Left ventricle myocardium inferior (tissue), 1 donor: Measurements from ENCODE around the gene ORAI1. TPM values are rescaled to one million over a fixed set of nuclear protein-coding genes. Genes with fewer than 3 reads are reported as not detected.
A peak's percentile ranks its signal among the peaks of the same experiment; 100 is the strongest.

Source experiments
- DNase-seq: peaks from one replicate; pipeline ENCODE4 v3.0.0-alpha.2; 2020
- H3K27ac ChIP-seq: fragments of 200-600 bp; replicated peaks from 2 replicates; pipeline ENCODE4 v1.8.0; 2021
- H3K27me3 ChIP-seq: fragments of 200-600 bp; 2 replicates; pipeline ENCODE4 v1.8.0; 2021; ENCODE audit warnings: low read depth
- H3K36me3 ChIP-seq: fragments of 200-600 bp; 2 replicates; pipeline ENCODE4 v1.8.0; 2021
- H3K4me1 ChIP-seq: fragments of 200-600 bp; 2 replicates; pipeline ENCODE4 v1.8.0; 2021
- H3K4me3 ChIP-seq: fragments of 200-600 bp; 2 replicates; pipeline ENCODE4 v1.8.0; 2021; ENCODE audit warnings: mild to moderate bottlenecking, moderate library complexity
- H3K9me3 ChIP-seq: fragments of 200-600 bp; replicated peaks from 2 replicates; pipeline ENCODE4 v1.8.0; 2021
- CTCF ChIP-seq: fragments of 200-600 bp; IDR thresholded peaks from 2 replicates; pipeline ENCODE4 v1.8.0; 2021; ENCODE audit warnings: antibody characterized with exemption, mild to moderate bottlenecking, borderline replicate concordance
- intact Hi-C: fragments of 100-400 bp; cut with micrococcal nuclease; formaldehyde crosslinking; loops from one replicate; pipeline ENCODE4 v1.11.0; 2022
- total RNA-seq: library from RNA; stranded (reverse); fragmentation: NEBNext Ultra II Directional; extraction: Animal tissue kit (Norgen Biotek cat#: 25700); gene quantifications from one replicate; pipeline ENCODE4 v1.2.1, GENCODE V29; 2021
- donor health status: DM: no; HTN: yes; CAD: no; lungs with severe emphysema.

ORAI1 gene
- total RNA-seq, 1 donor from 2014 or later, result 11.4 TPM

GRCh38 chr12:121610239-121611149, 15.8 kb upstream of the ORAI1 start:
- intact Hi-C loops, result no loop called here
- DNase-seq, result no peak
- no peak overlapping the region for H3K4me3 ChIP-seq
- TF ChIP-seq CTCF, result no peak
- no peaks in the 10 kb centered on the region for H3K27me3 ChIP-seq
- peak overlapping the region; percentile 58 for H3K27ac ChIP-seq
- H3K4me1 ChIP-seq, result peaks cover 12% of the 10 kb centered on the region
- no peaks in the 10 kb centered on the region for H3K9me3 ChIP-seq
- H3K36me3 ChIP-seq, result no peaks in the 10 kb centered on the region

DNA sequence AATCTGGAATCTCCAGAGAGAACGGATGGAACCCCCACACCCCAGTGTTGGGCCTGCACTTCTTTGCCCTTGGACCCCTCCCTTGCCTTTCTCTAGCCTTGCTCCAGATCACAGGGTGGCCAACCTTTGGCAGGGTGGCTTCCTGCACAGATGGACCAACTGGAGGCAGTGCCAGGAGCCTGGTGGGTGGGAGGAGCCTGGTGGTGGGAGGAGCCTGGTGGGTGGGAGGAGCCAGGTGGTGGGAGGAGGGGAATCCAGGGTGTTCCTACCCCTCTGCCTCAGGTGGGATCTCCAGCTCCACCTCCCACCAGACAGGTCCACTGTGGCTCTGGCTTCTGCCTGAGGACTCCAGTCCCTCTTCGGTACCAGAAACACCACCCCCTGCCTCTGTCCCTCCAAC, 15.0 kb upstream of the ORAI1 start:
- no peak for DNase-seq
- TF ChIP-seq CTCF, result no peak
- intact Hi-C loops, result no loop called here
- Histone ChIP-seq H3K27me3 (no peaks in the 10 kb centered on the region), H3K9me3 (no peaks in the 10 kb centered on the region), H3K4me1 (peaks cover 12% of the 10 kb centered on the region), H3K27ac (no peak overlapping the region), H3K4me3 (no peak overlapping the region), H3K36me3 (no peaks in the 10 kb centered on the region)

DNA sequence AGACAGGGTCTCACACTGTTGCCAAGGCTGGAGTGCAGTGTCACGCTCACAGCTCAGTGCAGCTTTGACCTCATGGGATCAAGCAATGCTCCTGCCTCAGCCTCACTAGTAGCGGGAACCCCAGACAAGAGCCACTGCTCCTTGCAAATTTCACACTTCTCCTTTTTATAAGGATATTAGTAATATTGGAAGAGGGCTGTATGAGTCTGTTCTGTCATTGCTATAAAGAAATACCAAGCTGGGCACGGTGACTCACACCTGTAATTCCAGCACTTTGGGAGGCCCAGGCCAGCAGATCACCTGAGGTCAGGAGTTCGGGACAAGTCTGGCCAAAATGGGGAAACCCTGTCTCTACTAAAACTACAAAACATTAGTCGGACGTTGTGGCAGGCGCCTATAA, 12.9 kb upstream of the ORAI1 start:
- no peak for DNase-seq
- TF ChIP-seq CTCF, result no peak
- intact Hi-C loops, result no loop called here

DNA sequence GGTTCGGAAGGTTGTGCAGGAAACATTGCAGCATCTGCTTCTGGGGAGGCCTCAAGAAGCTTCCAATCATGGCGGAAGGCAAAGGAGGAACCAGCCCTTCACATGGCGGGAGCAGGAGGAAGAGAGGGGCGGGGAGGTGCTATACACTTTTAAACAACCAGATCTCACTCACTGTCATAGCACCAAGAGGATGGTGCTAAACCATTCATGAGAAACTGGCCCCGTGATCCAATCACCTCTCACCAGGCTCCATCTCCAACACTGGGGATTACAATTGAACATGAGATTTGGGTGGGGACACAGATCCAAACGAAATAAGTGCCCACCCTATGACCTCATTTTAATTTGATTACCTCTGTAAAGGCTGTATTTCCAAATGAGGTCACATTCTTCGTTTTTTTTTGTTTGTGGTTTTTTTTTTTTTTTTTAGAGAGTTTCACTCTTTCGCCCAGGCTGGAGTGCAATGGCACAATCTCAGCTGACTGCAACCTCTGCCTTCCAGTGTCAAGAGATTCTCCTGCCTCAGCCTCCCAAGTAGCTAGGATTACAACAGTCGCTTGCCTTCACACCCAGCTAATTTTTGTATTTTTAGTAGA, 11.4 kb upstream of the ORAI1 start:
- intact Hi-C loops, result no loop called here
- TF ChIP-seq CTCF, result no peak
- DNase-seq, result no peak
- peaks cover 12% of the 10 kb centered on the region for H3K4me1 ChIP-seq
- H3K36me3 ChIP-seq, result no peaks in the 10 kb centered on the region
- no peaks in the 10 kb centered on the region for H3K9me3 ChIP-seq
- H3K27ac ChIP-seq, result no peak overlapping the region
- H3K27me3 ChIP-seq, result no peaks in the 10 kb centered on the region
- no peak overlapping the region for H3K4me3 ChIP-seq

More for the DNA sequence above, 12.9 kb upstream of the ORAI1 start:
- peaks cover 12% of the 10 kb centered on the region for H3K4me1 ChIP-seq
- H3K27me3 ChIP-seq, result no peaks in the 10 kb centered on the region
- no peak overlapping the region for H3K27ac ChIP-seq
- H3K36me3 ChIP-seq, result no peaks in the 10 kb centered on the region
- no peaks in the 10 kb centered on the region for H3K9me3 ChIP-seq
- H3K4me3 ChIP-seq, result no peak overlapping the region

DNA sequence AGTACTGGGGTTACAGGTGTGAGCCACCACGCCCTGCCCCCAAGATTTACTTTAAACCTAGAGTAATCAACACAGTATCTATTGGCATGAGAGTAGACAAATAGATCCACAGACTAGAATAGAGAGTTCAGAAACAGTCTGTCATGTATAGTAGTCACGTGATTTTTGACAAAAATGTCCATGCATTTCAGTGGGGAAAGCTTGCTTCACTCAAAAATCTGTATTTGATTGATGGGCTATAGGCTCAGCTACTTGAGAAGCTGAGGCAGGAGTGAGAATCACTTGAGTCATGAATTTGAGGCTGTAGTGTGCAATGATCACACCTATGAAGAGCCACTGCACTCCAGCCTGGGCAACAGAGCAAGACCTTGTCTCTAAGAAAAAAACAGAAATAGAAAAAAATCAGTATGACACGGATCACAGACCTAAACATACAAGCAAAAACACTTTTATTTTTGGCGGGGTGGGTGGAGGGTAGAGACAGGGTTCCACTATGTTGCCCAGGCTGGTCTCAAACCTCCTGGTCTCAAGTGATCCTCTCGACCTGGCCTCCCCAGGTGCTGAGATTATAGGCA, 7.6 kb upstream of the ORAI1 start:
- Histone ChIP-seq H3K27ac (no peak overlapping the region), H3K36me3 (no peaks in the 10 kb centered on the region), H3K27me3 (no peaks in the 10 kb centered on the region), H3K4me3 (no peak overlapping the region), H3K9me3 (no peaks in the 10 kb centered on the region), H3K4me1 (no peaks in the 10 kb centered on the region)
- no peak for DNase-seq
- intact Hi-C loops, result no loop called here
- no peak for TF ChIP-seq CTCF
